Loucy (cell line): ENCODE measurements around the gene ATRAID.

Experiments
- H2AFZ ChIP-seq: fragments of 200-600 bp; sonication (generic); 2 replicates; pipeline ENCODE4 v1.6.0; 2016; ENCODE audit warnings: antibody characterized with exemption, mild to moderate bottlenecking, low read length, moderate library complexity
- H3F3A ChIP-seq: fragments of 200-600 bp; 2 replicates; pipeline ENCODE4 v1.6.0; 2016; ENCODE audit warnings: antibody characterized with exemption, low read depth, mild to moderate bottlenecking
- H3K27me3 ChIP-seq: fragments of 200-600 bp; sonication (generic); 2 replicates; pipeline ENCODE4 v1.6.1; 2014; ENCODE audit warnings: low read length, mild to moderate bottlenecking; ENCODE audit not compliant: insufficient read depth, poor library complexity, severe bottlenecking
- H3K36me3 ChIP-seq: fragments of 200-600 bp; sonication (generic); 2 replicates; pipeline ENCODE4 v1.6.1; 2016; ENCODE audit warnings: low read length; ENCODE audit not compliant: insufficient read depth
- H3K4me1 ChIP-seq: fragments of 200-600 bp; sonication (generic); 2 replicates; pipeline ENCODE4 v1.5.1; 2014; ENCODE audit warnings: low read length, mild to moderate bottlenecking; ENCODE audit not compliant: insufficient read depth, poor library complexity, severe bottlenecking
- H3K4me2 ChIP-seq: fragments of 200-600 bp; sonication (generic); 2 replicates; pipeline ENCODE4 v1.6.0; 2014; ENCODE audit warnings: antibody characterized with exemption, low read length, low read depth, mild to moderate bottlenecking; ENCODE audit not compliant: poor library complexity, severe bottlenecking
- H3K4me3 ChIP-seq: fragments of 200-600 bp; sonication (generic); 2 replicates; pipeline ENCODE4 v1.5.1; 2014; ENCODE audit warnings: low read length, mild to moderate bottlenecking, mixed read lengths; ENCODE audit not compliant: poor library complexity, severe bottlenecking
- H3K79me2 ChIP-seq: fragments of 200-600 bp; sonication (generic); 2 replicates; pipeline ENCODE4 v1.6.1; 2014; ENCODE audit warnings: low read length; ENCODE audit not compliant: insufficient read depth
- H3K9ac ChIP-seq: fragments of 200-600 bp; sonication (generic); 2 replicates; pipeline ENCODE4 v1.6.0; 2014; ENCODE audit warnings: mild to moderate bottlenecking, low read depth, low read length, moderate library complexity; ENCODE audit not compliant: poor library complexity, severe bottlenecking
- H3K9me2 ChIP-seq: fragments of 200-600 bp; sonication (generic); replicated peaks from 2 replicates; pipeline ENCODE4 v1.6.1; 2016; ENCODE audit warnings: low read depth, low read length, mixed read lengths
- H3K9me3 ChIP-seq: fragments of 200-600 bp; sonication (generic); 2 replicates; pipeline ENCODE4 v1.6.1; 2014; ENCODE audit warnings: mild to moderate bottlenecking, antibody characterized with exemption, low read length, low read depth; ENCODE audit not compliant: insufficient read depth
- H4K20me1 ChIP-seq: fragments of 200-600 bp; sonication (generic); 2 replicates; pipeline ENCODE4 v1.6.0; 2014; ENCODE audit warnings: antibody characterized with exemption, low read length, mild to moderate bottlenecking; ENCODE audit not compliant: insufficient read depth, poor library complexity, severe bottlenecking
- CTCF ChIP-seq: fragments of 200-600 bp; sonication (generic); conservative IDR thresholded peaks from 2 replicates; pipeline ENCODE4 v1.5.1; 2014; ENCODE audit warnings: mild to moderate bottlenecking, antibody characterized with exemption, low read length
- EZH2phosphoT487 ChIP-seq: fragments of 200-600 bp; IDR thresholded peaks from 2 replicates; pipeline ENCODE4 v1.6.1; 2018; ENCODE audit warnings: antibody characterized with exemption, mild to moderate bottlenecking, moderate library complexity, borderline replicate concordance

The ATRAID gene

DNA sequence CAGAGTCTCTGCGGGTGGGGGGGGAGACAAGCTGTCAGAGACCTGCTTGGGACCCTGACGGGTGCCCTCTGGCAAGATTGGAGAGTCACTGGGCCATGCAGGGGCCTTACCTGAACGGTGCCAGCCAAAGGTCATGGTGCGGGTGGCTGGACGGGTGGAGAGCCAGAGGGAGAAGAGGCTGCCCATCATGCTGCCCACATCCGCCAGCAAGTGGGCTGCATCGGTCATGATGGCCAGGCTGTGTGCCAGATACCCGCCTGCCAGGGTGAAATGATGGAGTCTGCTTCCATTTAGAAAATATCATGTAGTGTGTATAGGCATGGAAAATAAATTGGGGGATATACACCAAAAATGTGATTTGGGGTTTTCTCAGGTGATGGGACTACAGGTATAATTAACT, 46.2 kb downstream of the ATRAID start:
- Histone ChIP-seq H2AFZ (no peak overlapping the region), H3K4me2 (no peak overlapping the region), H3K9me2 (no peaks in the 10 kb centered on the region), H3F3A (no peaks in the 10 kb centered on the region), H4K20me1 (no peaks in the 10 kb centered on the region), H3K4me1 (no peaks in the 10 kb centered on the region), H3K36me3 (no peaks in the 10 kb centered on the region), H3K79me2 (no peaks in the 10 kb centered on the region), H3K4me3 (no peak overlapping the region), H3K9me3 (no peaks in the 10 kb centered on the region), H3K27me3 (no peaks in the 10 kb centered on the region), H3K9ac (no peak overlapping the region)
- TF ChIP-seq CTCF (no peak), EZH2phosphoT487 (no peak)

DNA sequence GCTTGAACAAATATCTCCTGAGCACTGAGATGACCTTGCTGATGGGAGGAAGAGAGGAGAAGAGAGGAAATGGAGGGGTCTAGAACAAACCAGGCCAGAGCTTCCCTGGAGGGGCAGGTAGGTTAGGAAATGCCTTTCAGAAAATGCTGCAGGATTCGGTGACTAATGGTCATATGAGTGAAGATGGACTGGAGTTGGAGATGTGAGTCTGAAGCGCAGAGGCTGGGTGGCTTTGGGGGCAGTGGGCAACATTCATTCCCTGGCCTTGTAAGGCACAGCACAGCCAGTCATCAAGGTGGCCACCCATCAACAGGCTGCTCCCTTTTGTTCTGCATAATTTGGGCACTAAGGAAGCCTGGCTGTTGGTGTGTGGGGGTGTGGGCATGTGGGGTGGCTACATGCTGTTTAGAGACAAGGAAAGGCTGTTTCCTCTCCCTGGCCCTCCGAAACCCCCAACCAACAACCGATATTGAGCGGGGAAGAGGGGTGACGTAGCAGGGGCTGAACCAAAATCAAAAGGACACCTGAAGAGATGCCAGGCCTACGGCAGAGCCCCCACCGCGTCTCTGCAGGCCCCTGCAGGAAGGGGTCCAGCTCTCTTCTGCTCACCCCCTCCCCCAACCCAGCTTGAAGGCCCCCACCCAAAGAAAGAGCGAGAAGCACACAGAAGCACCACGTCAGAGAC, 49.5 kb downstream of the ATRAID start:
- H3K4me3 ChIP-seq = no peak overlapping the region
- TF ChIP-seq EZH2phosphoT487 = no peak
- no peak for TF ChIP-seq CTCF
- H3K79me2 ChIP-seq = no peaks in the 10 kb centered on the region
- no peaks in the 10 kb centered on the region for H3K4me1 ChIP-seq
- no peaks in the 10 kb centered on the region for H4K20me1 ChIP-seq
- H3K27me3 ChIP-seq = no peaks in the 10 kb centered on the region
- H3K9me3 ChIP-seq = no peaks in the 10 kb centered on the region
- no peak overlapping the region for H3K9ac ChIP-seq
- no peaks in the 10 kb centered on the region for H3K36me3 ChIP-seq
- no peaks in the 10 kb centered on the region for H3K9me2 ChIP-seq
- no peak overlapping the region for H3K4me2 ChIP-seq
- no peak overlapping the region for H2AFZ ChIP-seq
- no peaks in the 10 kb centered on the region for H3F3A ChIP-seq

GRCh38 chr2:27261926-27262298, 50.1 kb downstream of the ATRAID start:
- no peak overlapping the region for H3K4me2 ChIP-seq
- H3K27me3 ChIP-seq = no peaks in the 10 kb centered on the region

More at GRCh38 chr2:27261926-27262298, 50.1 kb downstream of the ATRAID start:
- H3K9ac ChIP-seq = no peak overlapping the region
- H3K36me3 ChIP-seq = no peaks in the 10 kb centered on the region
- H3K4me1 ChIP-seq = no peaks in the 10 kb centered on the region
- no peaks in the 10 kb centered on the region for H3K9me2 ChIP-seq
- H3K4me3 ChIP-seq = no peak overlapping the region
- H3F3A ChIP-seq = no peaks in the 10 kb centered on the region
- no peaks in the 10 kb centered on the region for H3K9me3 ChIP-seq
- TF ChIP-seq CTCF (no peak), EZH2phosphoT487 (no peak)
- H2AFZ ChIP-seq = no peak overlapping the region
- H3K79me2 ChIP-seq = no peaks in the 10 kb centered on the region
- H4K20me1 ChIP-seq = no peaks in the 10 kb centered on the region
